Pancreas (tissue), 10 donors: ENCODE results near the gene PCDHGC4. TPM values are rescaled to one million over a fixed set of nuclear protein-coding genes. Genes with fewer than 3 reads are reported as not detected.
A peak's percentile ranks its signal among the peaks of the same experiment; 100 is the strongest.

Experiments
- ATAC-seq, 4 donors: fragments of 200-7000 bp; cut with Tn5 transposase; one replicate each; pipeline versions ENCODE4 v1.8.0 to v1.9.1; 2020; ENCODE audit warnings: mild to moderate bottlenecking in 4 of 4, moderate library complexity in 4 of 4
- DNase-seq, 6 donors: peaks; one replicate each; pipeline ENCODE4 v3.0.0-alpha.2; 2020
- FAIRE-seq: peaks from 2 replicates; lab custom pipeline; 2012; peaks lifted over from hg19 to GRCh38; lab: Jason Lieb, UNC
- H3K27ac ChIP-seq, 4 donors: fragments of 200-600 bp; sonication (generic); 1 replicate in 3 of 4; 2 replicates in 1 of 4; pipeline versions ENCODE4 v1.5.0 to v1.8.0; 2020
- H3K27me3 ChIP-seq, 4 donors: fragments of 200-600 bp; one replicate each; pipeline ENCODE4 v1.8.0; 2021
- H3K36me3 ChIP-seq, 3 donors: fragments of 200-600 bp; sonication (generic) in 1 of 3; one replicate each; pipeline versions ENCODE4 v1.5.0 to v1.8.0; 2020 to 2021
- H3K4me1 ChIP-seq, 3 donors: fragments of 200-600 bp; one replicate each; pipeline ENCODE4 v1.8.0; 2021
- H3K4me3 ChIP-seq, 4 donors: fragments of 200-600 bp; sonication (generic) in 2 of 4; one replicate each; pipeline versions ENCODE4 v1.5.0 to v1.8.0; 2020 to 2021
- H3K9me3 ChIP-seq, 4 donors: fragments of 200-600 bp; one replicate each; pipeline ENCODE4 v1.8.0; 2021
- WGBS, 2 donors: extraction: QIAGEN DNeasy Blood & Tissue Kit; methylation state at CpG; one replicate each; pipeline ENCODE4 v1.1.7; 2013; 5-methylcytosine and 5-hydroxymethylcytosine counted together
- intact Hi-C, 3 donors: fragments of 100-400 bp; cut with DNase I; formaldehyde crosslinking; loops; one replicate each; pipeline versions ENCODE4 v1.11.1 to v1.14.2; 2022
- polyA plus RNA-seq, 2 donors: library from polyadenylated mRNA; stranded (reverse); fragments of 200-250 nt; gene quantifications; one replicate each; pipeline ENCODE4 v1.2.3, GENCODE V29; 2013
- total RNA-seq, 6 donors: library from RNA; stranded (reverse); fragmentation: NEBNext Ultra II Directional in 4 of 6; extraction: Animal tissue kit (Norgen Biotek cat#: 25700) in 4 of 6; gene quantifications; one replicate each; pipeline versions ENCODE4 v1.2.1 to v1.2.4, GENCODE V29; 2021 to 2023
- TF ChIP-seq, protein P1 (sequence below), 4 donors: fragments of 200-600 bp; sonication (generic) in 3 of 4; IDR thresholded peaks; one replicate each; pipeline versions ENCODE4 v1.5.0 to v1.8.0; 2021; ENCODE audit warnings: antibody characterized with exemption in 4 of 4
- donor health status: healthy with polysubstance abuse.
- donor health status: DM: no; HTN: no; CAD: no; lungs with moderate emphysema.
- donor health status: DM: no; HTN: no; CAD: no.
- donor health status: control.
- donor health status: control.
- donor health status: Bipolar disorder and iron deficiency.
- donor health status: DM: yes; HTN: yes; CAD: no.
- donor health status: DM: no; HTN: no; CAD: no.
- donor health status: DM: no; HTN: no; CAD: no.
- donor health status: DM: yes; HTN: yes; CAD: no.

The PCDHGC4 gene
- total and polyA plus RNA-seq, 8 donors: 0.35 to 1.4 (median 0.70) TPM

DNA sequence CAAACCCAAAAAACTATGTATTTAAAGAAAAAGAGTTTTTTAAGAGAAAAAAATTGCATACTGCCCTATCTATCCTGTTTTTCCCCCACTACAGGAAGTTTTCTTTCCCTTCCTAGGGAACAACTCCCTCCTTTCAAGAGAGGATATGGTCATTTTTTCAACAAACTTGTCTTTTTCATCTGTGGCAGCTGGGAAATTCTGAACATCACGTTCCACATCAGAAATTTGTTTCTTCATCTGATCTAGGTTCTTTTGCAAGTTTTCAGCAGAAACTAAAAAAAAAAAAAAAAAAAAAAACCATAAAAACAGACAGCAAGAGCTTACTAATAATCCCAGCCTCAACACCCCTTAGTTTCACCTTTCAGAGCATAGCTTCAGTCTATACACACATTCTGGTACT, 42.6 kb downstream of the PCDHGC4 start:
- H3K4me1 ChIP-seq: peaks cover 23 to 31% (median 27%) of the 10 kb centered on the region in 3 donors
- FAIRE-seq: no peak
- no peak overlapping the region for H3K4me3 ChIP-seq
- 77 to 79% methylated on average over 1 of the region's 1 CpG for WGBS, 2 donors
- no peak for DNase-seq
- ATAC-seq: no peak
- intact Hi-C loops: loop anchor here in 1 of 3 donors (10.0 kb wide), 1 partner anchor 113 kb away; the partner anchor contains the start of genes PCDHGA10 and PCDHGB7
- no peaks in the 10 kb centered on the region for H3K9me3 ChIP-seq
- H3K36me3 ChIP-seq: no peaks in the 10 kb centered on the region
- TF ChIP-seq, protein P1, sequence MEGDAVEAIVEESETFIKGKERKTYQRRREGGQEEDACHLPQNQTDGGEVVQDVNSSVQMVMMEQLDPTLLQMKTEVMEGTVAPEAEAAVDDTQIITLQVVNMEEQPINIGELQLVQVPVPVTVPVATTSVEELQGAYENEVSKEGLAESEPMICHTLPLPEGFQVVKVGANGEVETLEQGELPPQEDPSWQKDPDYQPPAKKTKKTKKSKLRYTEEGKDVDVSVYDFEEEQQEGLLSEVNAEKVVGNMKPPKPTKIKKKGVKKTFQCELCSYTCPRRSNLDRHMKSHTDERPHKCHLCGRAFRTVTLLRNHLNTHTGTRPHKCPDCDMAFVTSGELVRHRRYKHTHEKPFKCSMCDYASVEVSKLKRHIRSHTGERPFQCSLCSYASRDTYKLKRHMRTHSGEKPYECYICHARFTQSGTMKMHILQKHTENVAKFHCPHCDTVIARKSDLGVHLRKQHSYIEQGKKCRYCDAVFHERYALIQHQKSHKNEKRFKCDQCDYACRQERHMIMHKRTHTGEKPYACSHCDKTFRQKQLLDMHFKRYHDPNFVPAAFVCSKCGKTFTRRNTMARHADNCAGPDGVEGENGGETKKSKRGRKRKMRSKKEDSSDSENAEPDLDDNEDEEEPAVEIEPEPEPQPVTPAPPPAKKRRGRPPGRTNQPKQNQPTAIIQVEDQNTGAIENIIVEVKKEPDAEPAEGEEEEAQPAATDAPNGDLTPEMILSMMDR (IDR thresholded peaks at IDR 0.05): no peak
- peak overlapping the region in 3 of 4 donors; percentile 38 to 90 (median 64) for H3K27ac ChIP-seq
- H3K27me3 ChIP-seq: no peaks in the 10 kb centered on the region

DNA sequence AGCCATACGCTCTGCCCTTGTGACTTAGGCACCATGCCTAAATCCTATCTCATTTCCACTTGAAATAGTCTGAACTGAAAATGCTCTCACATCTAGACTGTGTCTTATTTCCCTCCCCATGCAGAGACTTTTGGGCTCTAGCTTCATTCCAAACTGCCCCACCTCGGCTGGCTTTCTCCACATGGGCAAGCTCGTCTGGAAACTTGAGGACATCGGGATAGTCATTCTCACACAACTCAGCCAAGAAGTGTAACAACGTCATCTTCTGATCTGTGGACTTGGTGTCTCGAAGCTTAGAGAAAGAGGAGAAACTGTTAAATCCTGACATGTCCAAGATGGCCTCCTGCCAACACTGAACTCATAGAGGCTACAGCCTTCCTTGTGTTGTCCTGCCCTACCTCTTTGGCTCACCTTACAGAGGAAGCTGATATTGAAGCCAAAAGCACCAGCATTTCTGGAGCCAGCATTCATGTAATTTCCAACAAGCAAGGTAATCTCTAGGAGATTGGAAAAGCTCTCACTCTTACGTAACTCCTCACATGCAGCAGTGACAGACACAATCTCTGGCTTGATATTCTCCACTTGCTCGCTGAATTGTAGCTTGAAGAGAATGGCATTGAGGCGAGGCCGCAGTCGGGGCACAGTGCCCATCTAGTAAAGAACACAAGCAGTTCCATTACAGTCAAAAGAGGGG, 43.6 kb downstream of the PCDHGC4 start:
- no peaks in the 10 kb centered on the region for H3K36me3 ChIP-seq
- peak overlapping the region; percentile 38 to 90 (median 60) for H3K27ac ChIP-seq
- DNase-seq (peak in 5 of 6 donors; percentile 59 to 78 (median 70)), FAIRE-seq (no peak), ATAC-seq (peak; percentile 68 to 82 (median 72))
- H3K27me3 ChIP-seq: no peaks in the 10 kb centered on the region
- no peaks in the 10 kb centered on the region for H3K9me3 ChIP-seq
- intact Hi-C loops: loop anchor here in 1 of 3 donors (10.0 kb wide), 1 partner anchor 114 kb away; the partner anchor contains the start of genes PCDHGA10 and PCDHGB7
- WGBS, 2 donors: 48 to 56% methylated on average over 11 of the region's 11 CpGs
- no peak overlapping the region for H3K4me3 ChIP-seq
- peaks cover 23 to 31% (median 27%) of the 10 kb centered on the region in 3 donors for H3K4me1 ChIP-seq
- TF ChIP-seq, protein P1 (IDR thresholded peaks at IDR 0.05): no peak

DNA sequence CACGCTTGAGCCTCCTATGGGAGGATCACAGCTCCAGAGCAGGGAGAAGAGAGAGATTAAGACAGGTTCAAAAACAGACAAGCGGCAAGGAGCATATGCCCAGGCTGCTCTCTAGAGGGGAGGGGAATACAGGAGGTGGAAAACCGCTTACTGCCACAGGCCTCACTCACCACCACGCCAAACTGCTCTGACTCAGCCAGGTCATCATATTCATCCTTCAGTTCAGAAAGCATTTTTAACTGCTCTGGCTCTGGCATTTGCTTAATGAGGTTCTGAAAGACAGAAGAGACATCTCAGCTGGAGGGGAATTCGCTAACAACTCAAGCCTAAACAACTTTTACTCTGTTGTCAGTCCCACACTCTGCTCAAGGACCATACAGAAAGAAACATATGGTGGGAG, 44.2 kb downstream of the PCDHGC4 start:
- peak in 1 of 6 donors; percentile 27 for DNase-seq
- Histone ChIP-seq H3K4me3 (no peak overlapping the region), H3K9me3 (no peaks in the 10 kb centered on the region), H3K27me3 (no peaks in the 10 kb centered on the region), H3K4me1 (peaks cover 23 to 31% (median 27%) of the 10 kb centered on the region in 3 donors), H3K36me3 (no peaks in the 10 kb centered on the region), H3K27ac (peak overlapping the region; percentile 38 to 90 (median 60))
- FAIRE-seq: no peak
- WGBS, 2 donors: 65% methylated on average over 5 of the region's 5 CpGs
- TF ChIP-seq, protein P1 (IDR thresholded peaks at IDR 0.05): no peak
- ATAC-seq: peak in 3 of 4 donors; percentile 35 to 41 (median 39)
- intact Hi-C loops: loop anchor here in 1 of 3 donors (10.0 kb wide), 1 partner anchor 114 kb away; the partner anchor contains the start of genes PCDHGA10 and PCDHGB7

DNA sequence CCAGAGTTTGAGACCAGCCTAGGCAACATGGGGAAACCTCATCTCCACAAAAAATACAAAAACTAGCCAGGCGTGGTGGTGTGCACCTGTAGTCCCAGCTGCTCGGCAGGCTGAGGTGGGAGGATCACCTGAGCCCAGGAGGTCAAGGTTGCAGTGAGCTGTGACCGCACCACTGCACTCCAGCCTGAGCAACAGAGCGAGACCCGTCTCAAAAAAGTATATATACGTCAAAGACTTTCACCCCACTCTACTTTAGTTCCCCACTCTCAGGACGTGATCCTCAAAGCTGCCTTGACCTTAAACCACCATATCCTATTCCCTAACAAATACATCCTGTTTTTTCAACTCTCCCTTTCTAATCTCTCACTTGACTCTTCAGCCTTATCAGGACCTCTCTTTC, 45.0 kb downstream of the PCDHGC4 start:
- H3K36me3 ChIP-seq: no peaks in the 10 kb centered on the region
- ATAC-seq (no peak), FAIRE-seq (no peak), DNase-seq (no peak)
- H3K4me3 ChIP-seq: no peak overlapping the region
- no peaks in the 10 kb centered on the region for H3K27me3 ChIP-seq
- WGBS, 2 donors: 92 to 98% methylated on average over 7 of the region's 7 CpGs
- peaks cover 23 to 31% (median 26%) of the 10 kb centered on the region in 3 donors for H3K4me1 ChIP-seq
- TF ChIP-seq, protein P1 (IDR thresholded peaks at IDR 0.05): no peak
- H3K27ac ChIP-seq: peak overlapping the region in 2 of 4 donors; percentile 64 to 90
- no peaks in the 10 kb centered on the region for H3K9me3 ChIP-seq
- intact Hi-C loops: loop anchor here in 1 of 3 donors (10.0 kb wide), 1 partner anchor 115 kb away; the partner anchor contains the start of genes PCDHGA10 and PCDHGB7
